ENCODE data around the gene SYT17. TPM values are rescaled to one million over a fixed set of nuclear protein-coding genes. Genes with fewer than 3 reads are reported as not detected.

Gene SYT17, protein sequence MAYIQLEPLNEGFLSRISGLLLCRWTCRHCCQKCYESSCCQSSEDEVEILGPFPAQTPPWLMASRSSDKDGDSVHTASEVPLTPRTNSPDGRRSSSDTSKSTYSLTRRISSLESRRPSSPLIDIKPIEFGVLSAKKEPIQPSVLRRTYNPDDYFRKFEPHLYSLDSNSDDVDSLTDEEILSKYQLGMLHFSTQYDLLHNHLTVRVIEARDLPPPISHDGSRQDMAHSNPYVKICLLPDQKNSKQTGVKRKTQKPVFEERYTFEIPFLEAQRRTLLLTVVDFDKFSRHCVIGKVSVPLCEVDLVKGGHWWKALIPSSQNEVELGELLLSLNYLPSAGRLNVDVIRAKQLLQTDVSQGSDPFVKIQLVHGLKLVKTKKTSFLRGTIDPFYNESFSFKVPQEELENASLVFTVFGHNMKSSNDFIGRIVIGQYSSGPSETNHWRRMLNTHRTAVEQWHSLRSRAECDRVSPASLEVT
- total RNA-seq: 1.4 and 1.5 TPM in 2 replicates

DNA sequence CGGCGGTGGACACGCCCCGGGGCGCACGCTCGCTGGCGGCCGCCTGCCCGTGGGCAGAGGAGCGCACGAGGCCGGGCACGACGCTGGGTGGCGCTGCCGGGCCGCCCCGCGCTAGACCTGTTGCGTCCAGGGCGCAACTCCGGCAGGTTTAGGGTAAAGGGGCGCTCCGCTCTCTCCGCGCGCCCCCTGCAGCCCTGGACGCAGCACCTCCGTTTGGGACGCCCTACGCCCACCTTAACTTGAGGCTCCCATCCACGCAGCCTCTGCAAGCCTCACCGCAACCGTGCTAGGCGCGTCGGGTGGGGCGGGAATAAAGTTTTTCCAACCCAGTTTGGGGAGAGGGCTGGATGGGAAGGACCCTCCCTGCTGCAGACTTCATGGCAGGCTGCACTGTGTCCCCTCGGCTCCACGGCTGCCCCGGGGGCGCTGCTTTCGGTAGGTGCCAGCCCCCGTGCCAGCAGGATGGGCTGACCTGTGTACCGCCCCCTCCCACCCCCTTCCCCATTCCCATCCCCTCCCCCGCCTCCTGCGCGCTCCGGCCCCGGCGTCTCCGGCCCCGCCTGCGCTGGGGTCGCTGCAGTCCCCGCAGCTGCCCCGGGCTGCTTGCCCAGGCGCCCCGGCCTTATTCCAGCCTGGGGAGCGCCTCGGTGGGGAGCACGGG lies at the start of gene SYT17:
Gene SYT17, plus strand, starts transcription at position 531 of the 661 bp plus-strand sequence. CDS start 407 bp downstream, outside the sequence.

GRCh38 chr16:19285431-19285830 lies 117.4 kb downstream of the SYT17 start, which contains the start of gene CLEC19A:
TSS of gene CLEC19A (plus strand) at chr16:19285731. CDS start at chr16:19285852, 121 bp downstream.

Other genes starting within 250 kb of the SYT17 start
- gene SMG1, start 241.8 kb upstream of the SYT17 start, total RNA-seq: 41.1 and 96.5 TPM in 2 replicates
- gene TMC7, start 184.3 kb upstream of the SYT17 start, total RNA-seq: 2.1 and 6.6 TPM in 2 replicates
- gene COQ7, start 100.6 kb upstream of the SYT17 start, total RNA-seq: 16.5 and 28.1 TPM in 2 replicates
- gene ITPRIPL2, start 54.3 kb upstream of the SYT17 start, total RNA-seq: 21.0 and 32.5 TPM in 2 replicates
- gene CLEC19A, start 117.5 kb downstream of the SYT17 start, total RNA-seq: not detected in 2 replicates
- gene TMC5, start 249.6 kb downstream of the SYT17 start, total RNA-seq: not detected in 2 replicates